Gastrocnemius medialis (tissue), 4 donors: Measurements from ENCODE around the gene ANTXR2. TPM values are rescaled to one million over a fixed set of nuclear protein-coding genes. Genes with fewer than 3 reads are reported as not detected.

Experiments
- ATAC-seq, 2 donors: fragments of 150-250 bp; one replicate each; pipeline ENCODE4 v1.9.1; 2016
- DNase-seq, 2 donors: peaks; one replicate each; pipeline ENCODE4 v3.0.0-alpha.2; 2019
- H3K27ac ChIP-seq, 4 donors: fragments of 200-600 bp; sonication (generic); 1 replicate in 1 of 4; 2 replicates in 3 of 4; pipeline ENCODE4 v1.5.1; 2016 to 2018; ENCODE audit warnings: mild to moderate bottlenecking in 2 of 4, moderate library complexity in 1 of 4
- H3K27me3 ChIP-seq, 3 donors: fragments of 200-600 bp; sonication (generic) in 2 of 3; 1 replicate in 1 of 3; 2 replicates in 2 of 3; pipeline versions ENCODE4 v1.5.1 to v1.6.0; 2016 to 2019; ENCODE audit warnings: mild to moderate bottlenecking in 1 of 3, moderate library complexity in 1 of 3
- H3K36me3 ChIP-seq, 2 donors: fragments of 200-600 bp; sonication (generic) in 1 of 2; one replicate each; pipeline ENCODE4 v1.5.1; 2017 to 2018
- H3K4me1 ChIP-seq, 2 donors: fragments of 200-600 bp; sonication (generic) in 1 of 2; one replicate each; pipeline ENCODE4 v1.5.1; 2016 to 2017; ENCODE audit warnings: mild to moderate bottlenecking in 2 of 2
- H3K4me3 ChIP-seq, 4 donors: fragments of 200-600 bp; sonication (generic) in 3 of 4; 1 replicate in 1 of 4; 2 replicates in 3 of 4; pipeline ENCODE4 v1.5.1; 2016 to 2019; ENCODE audit warnings: mild to moderate bottlenecking in 2 of 4
- H3K9me3 ChIP-seq, 3 donors: fragments of 200-600 bp; sonication (generic) in 2 of 3; 1 replicate in 1 of 3; 2 replicates in 2 of 3; pipeline ENCODE4 v1.5.1; 2016 to 2019
- POLR2A ChIP-seq, 2 donors: fragments of 450-650 bp; IDR thresholded peaks; one replicate each; pipeline ENCODE4 v1.6.1; 2017; ENCODE audit warnings: antibody characterized with exemption in 2 of 2, mild to moderate bottlenecking in 2 of 2, moderate library complexity in 2 of 2
- in situ Hi-C, 4 donors: fragments of 200-750 bp; cut with MboI; loops; one replicate each; pipeline versions ENCODE4 v1.15.0 to v1.8.0; 2017; ENCODE audit warnings: low sequenced_read_pairs in 4 of 4
- intact Hi-C: fragments of 100-400 bp; cut with DNase I; formaldehyde crosslinking; loops from one replicate; pipeline ENCODE4 v1.15.1; 2023; ENCODE audit warnings: low total_unique reads
- total RNA-seq, 4 donors: library from RNA; depleted of rRNA; stranded (reverse); fragments of >200 nt; gene quantifications; one replicate each; pipeline versions ENCODE4 v1.1.0 to v1.2.3, GENCODE V29; 2016
- TF ChIP-seq, protein P1 (sequence below), 5 experiments: fragments of 450-650 bp in 3 of 5; fragments of 200-600 bp in 2 of 5; sonication (generic) in 2 of 5; IDR thresholded peaks in 4 of 5; conservative IDR thresholded peaks in 1 of 5; 1 replicate in 4 of 5; 2 replicates in 1 of 5; pipeline ENCODE4 v1.5.1; 2016 to 2019; ENCODE audit warnings: antibody characterized with exemption in 5 of 5, mild to moderate bottlenecking in 3 of 5, moderate library complexity in 3 of 5

ANTXR2 gene
- total RNA-seq, 4 donors from 2014 or later, result 14.5 to 41.0 (median 23.1) TPM

DNA sequence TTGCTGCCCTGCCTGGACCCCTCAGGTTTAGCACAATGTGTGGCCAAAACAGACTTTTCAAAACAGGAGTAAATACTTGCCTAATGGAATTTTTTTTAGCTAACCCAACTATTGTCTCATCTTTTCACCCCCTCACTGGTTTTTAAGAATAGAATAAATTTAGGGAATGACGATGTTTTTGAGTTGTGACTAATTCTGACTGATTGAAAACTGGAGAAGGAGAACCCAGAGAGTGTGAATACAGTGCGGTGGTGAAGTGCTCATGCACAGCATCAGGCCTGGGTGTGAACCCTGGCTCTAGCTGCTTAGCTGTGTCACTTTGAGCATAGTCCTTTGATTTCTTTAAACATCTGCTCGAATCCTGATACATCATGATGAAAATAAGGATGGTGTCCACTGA lies 10.5 kb downstream of the ANTXR2 start:
- H3K36me3 ChIP-seq, result no peaks in the 10 kb centered on the region
- in situ Hi-C loops (no loop called here), intact Hi-C loops (no loop called here)
- H3K4me1 ChIP-seq, result no peaks in the 10 kb centered on the region
- no peak for ATAC-seq
- no peak overlapping the region for H3K27ac ChIP-seq
- no peaks in the 10 kb centered on the region for H3K27me3 ChIP-seq
- DNase-seq, result no peak
- H3K9me3 ChIP-seq, result no peaks in the 10 kb centered on the region
- TF ChIP-seq, protein P1, sequence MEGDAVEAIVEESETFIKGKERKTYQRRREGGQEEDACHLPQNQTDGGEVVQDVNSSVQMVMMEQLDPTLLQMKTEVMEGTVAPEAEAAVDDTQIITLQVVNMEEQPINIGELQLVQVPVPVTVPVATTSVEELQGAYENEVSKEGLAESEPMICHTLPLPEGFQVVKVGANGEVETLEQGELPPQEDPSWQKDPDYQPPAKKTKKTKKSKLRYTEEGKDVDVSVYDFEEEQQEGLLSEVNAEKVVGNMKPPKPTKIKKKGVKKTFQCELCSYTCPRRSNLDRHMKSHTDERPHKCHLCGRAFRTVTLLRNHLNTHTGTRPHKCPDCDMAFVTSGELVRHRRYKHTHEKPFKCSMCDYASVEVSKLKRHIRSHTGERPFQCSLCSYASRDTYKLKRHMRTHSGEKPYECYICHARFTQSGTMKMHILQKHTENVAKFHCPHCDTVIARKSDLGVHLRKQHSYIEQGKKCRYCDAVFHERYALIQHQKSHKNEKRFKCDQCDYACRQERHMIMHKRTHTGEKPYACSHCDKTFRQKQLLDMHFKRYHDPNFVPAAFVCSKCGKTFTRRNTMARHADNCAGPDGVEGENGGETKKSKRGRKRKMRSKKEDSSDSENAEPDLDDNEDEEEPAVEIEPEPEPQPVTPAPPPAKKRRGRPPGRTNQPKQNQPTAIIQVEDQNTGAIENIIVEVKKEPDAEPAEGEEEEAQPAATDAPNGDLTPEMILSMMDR (IDR thresholded peaks at IDR 0.05 in 4 of 5, conservative IDR thresholded peaks at IDR 0.05 in 1 of 5), result no peak
- no peak for TF ChIP-seq POLR2A (IDR thresholded peaks at IDR 0.05)
- H3K4me3 ChIP-seq, result no peak overlapping the region

DNA sequence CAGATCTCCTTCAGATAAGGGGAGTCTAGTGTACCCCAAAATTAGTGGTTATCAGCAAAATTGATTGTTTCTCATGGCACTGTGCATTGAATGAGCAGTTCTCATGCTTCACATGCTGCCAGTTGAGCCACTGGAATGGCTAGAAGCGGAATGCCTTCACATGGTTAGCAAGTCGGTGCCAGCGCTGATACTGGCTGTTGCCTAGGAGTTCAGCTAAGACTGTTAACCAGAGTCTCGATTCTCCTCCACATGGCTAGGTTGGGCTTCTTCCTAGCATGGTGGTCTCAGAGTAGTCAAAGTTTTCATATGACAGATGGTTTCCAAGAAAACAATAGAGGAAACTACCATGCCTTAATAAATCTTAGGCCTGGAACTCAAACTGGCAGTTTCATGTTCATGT lies 12.2 kb downstream of the ANTXR2 start:
- intact Hi-C loops (no loop called here), in situ Hi-C loops (no loop called here)
- no peak for ATAC-seq
- Histone ChIP-seq H3K36me3 (no peaks in the 10 kb centered on the region), H3K27me3 (no peaks in the 10 kb centered on the region), H3K4me3 (no peak overlapping the region), H3K27ac (no peak overlapping the region), H3K9me3 (no peaks in the 10 kb centered on the region), H3K4me1 (no peaks in the 10 kb centered on the region)
- DNase-seq, result no peak
- TF ChIP-seq, protein P1 (IDR thresholded peaks at IDR 0.05 in 4 of 5, conservative IDR thresholded peaks at IDR 0.05 in 1 of 5), result no peak
- no peak for TF ChIP-seq POLR2A (IDR thresholded peaks at IDR 0.05)

DNA sequence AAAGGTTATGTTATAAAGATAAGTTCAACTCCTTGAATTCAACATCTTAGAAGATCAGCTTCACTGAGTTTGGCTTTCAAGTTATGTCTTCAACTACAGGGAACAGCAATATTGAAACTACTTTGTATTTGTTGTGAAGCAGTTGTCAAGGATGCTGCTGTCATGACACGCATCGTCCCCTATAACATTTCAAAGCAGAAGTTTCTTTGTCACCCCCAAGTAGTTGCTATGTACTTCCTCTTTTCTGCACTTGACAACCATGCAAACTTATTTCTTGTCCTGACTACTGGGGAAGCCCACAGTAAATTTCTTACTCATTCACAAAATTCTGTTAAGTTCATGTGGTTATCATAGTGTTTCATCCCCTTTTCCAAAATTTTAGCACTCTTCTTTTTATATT lies 14.3 kb downstream of the ANTXR2 start:
- H3K9me3 ChIP-seq, result no peaks in the 10 kb centered on the region
- H3K27me3 ChIP-seq, result no peaks in the 10 kb centered on the region
- intact Hi-C loops (no loop called here), in situ Hi-C loops (no loop called here)
- H3K4me3 ChIP-seq, result no peak overlapping the region
- no peaks in the 10 kb centered on the region for H3K4me1 ChIP-seq
- peaks cover 0 to 3% of the 10 kb centered on the region in 2 donors for H3K36me3 ChIP-seq
- no peak overlapping the region for H3K27ac ChIP-seq
- ATAC-seq (no peak), DNase-seq (no peak)
- TF ChIP-seq POLR2A (IDR thresholded peaks at IDR 0.05), result no peak
- TF ChIP-seq, protein P1 (IDR thresholded peaks at IDR 0.05 in 4 of 5, conservative IDR thresholded peaks at IDR 0.05 in 1 of 5), result no peak

DNA sequence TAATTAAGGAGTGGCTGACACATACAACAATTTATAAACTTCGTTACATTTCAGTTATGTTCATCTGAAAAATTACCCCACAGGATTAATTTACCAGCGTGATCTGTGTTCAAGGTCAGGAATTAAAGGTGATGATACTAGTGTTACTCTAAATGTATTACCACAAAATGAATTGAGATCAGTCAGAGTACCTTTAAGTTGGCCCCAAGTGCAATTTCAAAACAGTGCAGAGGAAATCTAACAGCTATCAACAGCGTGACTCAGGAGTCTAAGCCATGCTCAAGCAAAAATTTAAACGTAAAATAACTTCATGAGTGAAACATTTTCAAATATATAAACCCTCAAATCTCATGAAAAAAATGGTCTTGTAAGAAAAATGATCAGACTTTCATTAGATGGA lies 18.7 kb downstream of the ANTXR2 start:
- Histone ChIP-seq H3K36me3 (peaks cover 0 to 12% of the 10 kb centered on the region in 2 donors), H3K27ac (no peak overlapping the region), H3K27me3 (no peaks in the 10 kb centered on the region), H3K9me3 (no peaks in the 10 kb centered on the region), H3K4me1 (no peaks in the 10 kb centered on the region), H3K4me3 (no peak overlapping the region)
- intact Hi-C loops, result no loop called here
- DNase-seq (no peak), ATAC-seq (no peak)
- no peak for TF ChIP-seq POLR2A (IDR thresholded peaks at IDR 0.05)
- TF ChIP-seq, protein P1 (IDR thresholded peaks at IDR 0.05 in 4 of 5, conservative IDR thresholded peaks at IDR 0.05 in 1 of 5), result no peak
- in situ Hi-C loops, result no loop called here
